HG02642 (cell line): ENCODE results near the gene ABAT.
"Not testable (repeated sequence)": the region's sequence is repeated elsewhere in the genome, so short reads cannot be mapped to it uniquely, and the experiment has no call there.

Source experiments
- ATAC-seq: cut with Tn5 transposase; IDR thresholded peaks from one replicate; pipeline ENCODE4 v1.9.1; 2021; ENCODE audit warnings: mild to moderate bottlenecking; ENCODE audit not compliant: unreplicated experiment, poor library complexity

Gene ABAT

GRCh38 chr16:8739151-8739550, 64.7 kb downstream of the ABAT start:
- no peak for ATAC-seq

DNA sequence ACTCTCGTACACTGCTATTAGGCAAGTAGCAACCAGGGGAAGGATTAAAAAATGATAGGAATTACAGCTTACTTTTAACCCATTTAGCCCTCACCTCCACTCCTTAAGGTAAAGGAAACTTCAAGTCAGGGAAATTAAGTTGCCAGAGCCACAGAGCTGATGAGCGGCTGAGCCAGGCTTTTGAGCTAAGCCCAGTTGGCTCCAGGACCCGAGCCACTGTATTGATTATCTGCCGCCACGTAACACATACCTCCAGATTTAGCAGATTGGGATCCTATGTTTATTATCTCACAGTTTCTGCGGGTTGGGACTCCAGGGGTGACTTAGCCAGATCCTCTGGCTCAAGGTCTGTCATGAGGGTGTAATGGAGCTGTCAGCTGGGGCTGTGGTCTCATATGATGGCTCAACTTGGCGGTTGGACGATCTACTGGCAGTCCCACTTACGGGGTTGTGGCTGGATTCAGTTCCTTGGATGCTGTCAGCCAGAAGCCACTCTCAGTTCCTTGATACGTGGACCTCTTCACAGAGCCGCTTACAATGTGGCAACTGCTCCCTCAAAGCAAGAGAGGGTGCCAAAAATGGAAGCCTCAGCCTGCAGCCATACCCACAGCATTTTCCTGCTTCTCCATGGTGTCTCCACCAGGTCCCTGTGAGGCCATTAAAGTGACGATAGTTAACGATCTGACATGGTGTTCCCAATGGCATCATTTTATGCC, 65.7 kb downstream of the ABAT start:
- ATAC-seq = no peak

DNA sequence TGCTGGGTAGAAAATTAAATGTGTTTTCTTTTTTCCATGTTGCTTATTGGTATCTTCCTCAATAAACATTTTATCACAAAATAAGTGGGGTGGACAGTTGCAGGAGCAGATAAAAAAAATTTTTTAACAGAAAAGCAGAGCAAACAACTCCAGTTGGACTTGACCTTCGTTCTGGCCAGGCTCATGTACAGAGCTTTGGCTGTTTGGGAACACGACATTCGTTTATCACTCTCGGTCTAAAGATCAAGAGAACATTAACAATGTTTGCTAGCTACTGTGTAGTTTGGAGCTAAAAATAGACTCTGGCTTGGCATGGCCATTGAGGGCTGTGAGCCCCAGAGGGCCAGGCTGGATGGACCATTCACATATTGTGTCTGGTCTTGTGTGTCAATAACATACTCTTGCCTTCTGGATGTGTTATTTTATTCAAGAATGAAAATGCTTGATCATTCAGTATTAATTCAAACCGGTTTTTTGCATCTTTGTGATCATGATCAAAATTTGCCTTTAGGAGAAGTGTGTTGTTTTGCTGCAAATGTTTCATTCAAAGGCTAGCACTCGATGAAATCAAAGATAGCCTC, 66.4 kb downstream of the ABAT start:
- no peak for ATAC-seq

DNA sequence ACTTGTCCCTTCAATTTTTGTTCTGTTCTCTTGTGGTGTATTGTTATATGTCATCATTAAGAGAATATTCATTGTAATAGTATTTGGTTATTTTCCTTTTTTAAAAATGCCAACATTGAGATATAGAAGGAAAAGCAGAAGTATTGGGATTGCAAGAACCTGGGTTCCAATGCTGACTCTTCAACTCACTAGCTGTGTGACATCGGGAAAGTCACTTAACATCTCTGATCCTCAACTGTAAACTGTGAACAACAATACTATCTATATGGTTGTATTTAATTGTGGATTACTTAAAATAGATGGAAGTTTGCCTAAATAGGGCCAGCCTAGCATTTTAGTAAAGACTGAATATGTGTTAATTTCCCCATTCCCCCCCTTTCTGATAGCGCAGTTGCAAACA, 67.2 kb downstream of the ABAT start:
- ATAC-seq = no peak

DNA sequence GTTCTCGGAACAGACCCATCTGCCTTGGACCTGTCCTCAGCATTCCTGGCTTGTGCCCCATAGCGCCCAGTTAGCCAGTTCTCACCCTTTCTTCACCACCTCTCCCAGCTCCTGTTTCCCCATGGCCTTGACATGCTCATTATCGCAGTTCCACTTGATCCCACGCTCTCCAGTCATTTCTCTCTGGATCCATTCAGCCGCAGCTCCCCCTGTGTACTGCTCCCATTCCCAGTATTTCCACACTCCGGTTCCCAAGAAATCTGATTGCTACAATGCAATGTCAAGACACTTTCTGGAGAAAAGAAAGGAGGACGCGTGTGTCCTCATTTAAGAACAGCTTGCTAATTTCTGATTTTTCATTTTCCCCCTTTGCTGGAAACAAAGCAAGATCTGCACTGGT, 67.7 kb downstream of the ABAT start:
- ATAC-seq = no peak

DNA sequence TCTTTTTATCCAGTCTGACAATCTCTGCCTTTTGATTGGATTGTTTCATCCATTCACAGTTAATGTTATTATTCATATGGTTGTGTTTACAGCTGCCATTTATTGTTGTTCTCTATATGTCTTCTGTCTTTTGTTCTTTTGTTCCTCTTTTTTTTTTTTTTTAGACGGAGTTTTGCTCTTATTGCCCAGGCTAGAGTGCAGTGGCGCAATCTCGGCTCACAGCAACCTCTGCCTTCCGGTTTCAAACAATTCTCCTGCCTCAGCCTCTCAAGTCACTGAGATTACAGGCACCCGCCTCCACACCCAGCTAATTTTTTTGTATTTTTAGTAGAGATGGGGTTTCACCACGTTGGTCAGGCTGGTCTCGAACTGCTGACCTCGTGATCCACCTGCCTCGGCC, 74.5 kb downstream of the ABAT start:
- ATAC-seq = not testable (repeated sequence)

DNA sequence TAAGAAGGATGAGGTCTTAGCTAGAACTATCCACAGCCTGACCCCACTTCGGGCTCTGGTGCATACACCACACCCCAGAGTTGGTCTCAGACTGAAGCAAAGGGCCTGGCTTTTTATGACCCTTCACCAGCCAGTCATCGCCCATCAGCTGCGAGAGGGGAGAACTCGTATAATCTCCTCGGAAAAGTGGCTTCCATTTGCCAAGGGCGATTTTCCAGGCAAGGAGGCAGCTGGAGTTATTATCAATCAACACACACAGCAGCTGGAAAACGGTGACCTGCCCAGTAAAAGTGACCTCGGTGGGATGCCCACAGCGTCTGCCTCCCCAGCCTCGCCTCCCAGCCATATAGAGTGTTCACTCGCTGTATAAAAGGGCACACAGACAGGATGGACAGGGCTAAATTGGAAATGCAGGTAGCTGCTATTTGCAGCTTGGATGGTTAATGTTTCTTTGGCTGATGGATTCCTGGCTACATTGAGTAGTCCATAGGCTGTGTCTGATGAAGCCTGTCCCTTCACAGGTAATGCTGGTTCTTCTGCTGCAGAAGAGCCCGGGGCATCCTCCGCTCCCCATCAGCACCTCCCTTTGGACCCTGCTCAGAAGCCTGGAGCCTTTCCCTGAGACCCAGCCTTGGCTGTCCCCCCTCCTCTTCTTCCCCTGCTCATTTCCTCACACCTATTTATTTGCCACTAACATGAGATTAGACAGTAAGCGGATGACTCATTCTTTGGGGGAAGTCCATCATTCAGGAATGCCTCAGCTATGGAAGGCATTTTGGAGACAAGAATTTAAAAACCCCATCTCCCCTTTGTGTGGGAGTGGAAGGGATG, 77.3 kb downstream of the ABAT start:
- ATAC-seq = no peak

DNA sequence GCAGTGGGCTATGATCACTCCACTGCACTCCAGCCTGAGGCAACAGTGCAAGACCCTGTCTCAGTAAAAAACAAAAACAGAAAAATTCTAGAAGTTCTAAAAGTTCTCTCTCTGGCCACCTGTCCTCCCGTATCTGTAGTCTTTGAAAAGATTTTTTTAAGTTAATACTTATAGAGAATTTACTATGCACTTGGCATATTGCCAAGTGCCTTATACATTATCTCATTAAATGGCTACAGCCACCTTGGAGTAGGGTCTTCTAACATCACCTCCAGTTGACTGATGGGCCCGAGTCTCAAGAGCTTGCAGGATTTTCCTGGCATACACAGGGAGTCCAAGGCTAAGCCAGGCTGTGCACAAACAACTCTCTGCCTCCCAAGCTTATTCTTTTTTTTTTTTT, 78.3 kb downstream of the ABAT start:
- ATAC-seq = no peak

DNA sequence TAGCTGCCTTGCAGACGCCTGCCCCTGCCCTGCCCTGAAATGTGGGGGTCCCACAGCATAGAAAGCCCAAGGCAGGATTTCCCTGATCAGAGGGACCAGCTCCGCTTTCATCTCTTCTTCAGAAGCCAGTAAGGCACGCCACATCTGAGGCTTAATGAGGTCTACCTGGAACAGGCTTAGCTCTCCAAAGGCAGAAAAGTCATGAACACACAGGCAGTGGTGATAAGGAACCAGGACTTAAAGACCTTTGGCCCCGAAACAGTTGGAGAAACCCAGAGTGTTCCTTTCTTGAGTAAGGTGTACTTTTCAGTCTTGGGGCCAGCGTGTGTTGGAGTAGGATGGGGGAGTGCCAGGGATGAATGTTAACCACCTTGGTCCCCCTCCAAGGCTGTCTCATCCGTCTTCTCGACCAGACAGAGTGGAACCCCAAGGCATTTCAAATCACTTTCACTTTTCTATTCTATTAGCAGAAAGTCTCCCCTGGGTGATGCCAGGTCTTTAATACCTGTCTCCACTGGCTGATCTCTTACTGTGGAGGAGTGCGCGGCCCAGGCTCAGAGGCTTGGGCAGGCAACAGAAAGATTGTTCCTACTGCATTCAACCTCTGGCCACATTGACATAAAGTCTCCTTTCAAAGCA, 79.1 kb downstream of the ABAT start:
- no peak for ATAC-seq

DNA sequence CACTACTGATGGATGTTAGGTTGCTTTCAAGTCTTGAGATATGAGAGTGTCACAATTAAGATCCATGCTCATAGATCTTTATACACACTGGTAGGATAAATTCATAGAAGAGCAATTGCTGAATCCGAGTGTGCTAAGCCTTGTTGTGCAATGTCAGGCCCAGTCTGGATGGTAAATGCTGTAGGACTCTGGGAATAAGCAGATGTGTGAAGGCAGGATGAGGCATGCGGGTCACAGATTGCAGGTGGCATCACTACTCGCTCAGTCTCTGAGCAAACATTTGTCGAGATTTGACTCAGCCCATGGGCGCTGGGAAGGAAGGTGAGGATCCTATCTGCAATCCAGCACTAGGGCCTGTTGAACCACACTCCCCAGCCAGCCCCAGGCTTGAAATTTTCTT, 82.3 kb downstream of the ABAT start:
- ATAC-seq = no peak

DNA sequence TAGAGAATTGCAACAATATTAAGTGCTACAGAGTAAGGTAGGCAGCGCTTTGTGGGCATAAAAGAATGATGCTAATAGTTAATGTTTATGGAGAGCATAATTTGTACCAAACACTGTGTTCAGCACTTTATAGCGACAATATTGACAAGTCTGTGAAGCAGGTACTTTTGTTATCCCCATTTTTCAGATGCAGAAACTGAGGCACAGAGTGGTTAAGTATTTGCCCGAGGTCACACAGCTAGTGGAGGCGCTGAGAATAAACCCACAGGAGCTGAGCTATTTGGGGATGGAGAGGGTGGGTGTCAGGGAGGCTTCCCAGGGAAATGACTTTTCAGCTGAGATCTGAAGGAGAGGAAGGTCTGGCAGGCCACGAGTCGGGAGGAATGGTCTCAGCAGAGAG, 83.6 kb downstream of the ABAT start:
- ATAC-seq = no peak

DNA sequence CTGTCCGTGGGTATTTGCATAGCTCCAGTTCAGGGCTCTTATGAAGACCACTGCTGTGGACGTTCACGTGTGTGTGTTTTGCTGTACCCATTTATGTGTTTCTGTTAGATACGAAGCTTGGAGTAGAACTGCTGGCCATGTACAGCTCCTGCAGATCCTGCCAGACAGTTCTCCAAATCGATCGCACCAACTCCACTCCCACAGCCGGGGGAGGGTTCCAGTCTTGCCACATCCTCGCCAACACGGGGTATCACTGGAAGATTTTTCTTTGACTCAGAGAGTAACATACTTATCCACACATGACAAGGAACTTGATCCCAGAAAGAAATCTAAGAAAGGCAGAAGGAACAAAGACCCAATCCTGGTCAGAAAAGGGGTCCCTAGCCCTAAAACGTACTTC, 85.6 kb downstream of the ABAT start:
- no peak for ATAC-seq

GRCh38 chr16:8761078-8761477, 86.7 kb downstream of the ABAT start:
- no peak for ATAC-seq

DNA sequence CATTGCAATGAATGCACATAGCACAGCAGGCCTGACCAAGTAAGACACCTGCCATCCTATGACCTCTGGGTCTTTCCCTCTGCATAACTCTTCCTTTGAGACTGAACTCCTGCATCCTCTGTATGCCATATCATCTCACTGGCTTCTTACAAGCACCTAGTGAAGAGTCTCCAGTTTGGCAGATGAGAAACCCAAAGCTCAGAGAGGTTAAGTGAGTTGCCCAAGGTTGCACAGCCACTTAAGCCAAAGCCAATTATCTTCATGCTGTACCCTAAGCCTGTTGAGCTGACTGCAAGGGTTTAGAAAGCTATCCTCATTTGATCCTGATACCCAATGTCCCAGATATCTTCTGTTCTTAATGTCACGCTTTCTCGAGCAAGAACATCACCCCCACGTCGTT, 87.8 kb downstream of the ABAT start:
- no peak for ATAC-seq

DNA sequence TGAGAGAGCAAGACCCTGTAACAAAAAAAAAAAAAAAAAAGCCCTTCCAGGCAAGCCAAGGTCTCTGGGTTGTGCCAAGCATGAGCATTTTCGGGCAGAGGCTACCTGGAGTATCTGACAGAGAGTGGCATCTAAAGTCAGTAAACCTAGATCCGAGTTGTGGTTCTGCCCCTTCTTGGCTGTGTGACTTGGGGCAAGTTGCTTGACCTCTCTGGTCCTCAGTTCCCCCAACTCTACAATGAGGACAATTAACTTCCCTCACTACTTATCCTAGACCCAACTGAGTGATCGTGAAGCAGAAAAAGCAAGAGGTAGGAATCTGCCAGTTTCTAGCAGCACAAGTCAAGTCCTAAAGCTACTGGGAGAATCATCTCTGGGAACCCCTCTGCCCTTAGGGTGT, 88.7 kb downstream of the ABAT start:
- ATAC-seq = no peak

- no peak for ATAC-seq
Observed at GRCh38 chr16:8763899-8764298, 89.5 kb downstream of the ABAT start.

DNA sequence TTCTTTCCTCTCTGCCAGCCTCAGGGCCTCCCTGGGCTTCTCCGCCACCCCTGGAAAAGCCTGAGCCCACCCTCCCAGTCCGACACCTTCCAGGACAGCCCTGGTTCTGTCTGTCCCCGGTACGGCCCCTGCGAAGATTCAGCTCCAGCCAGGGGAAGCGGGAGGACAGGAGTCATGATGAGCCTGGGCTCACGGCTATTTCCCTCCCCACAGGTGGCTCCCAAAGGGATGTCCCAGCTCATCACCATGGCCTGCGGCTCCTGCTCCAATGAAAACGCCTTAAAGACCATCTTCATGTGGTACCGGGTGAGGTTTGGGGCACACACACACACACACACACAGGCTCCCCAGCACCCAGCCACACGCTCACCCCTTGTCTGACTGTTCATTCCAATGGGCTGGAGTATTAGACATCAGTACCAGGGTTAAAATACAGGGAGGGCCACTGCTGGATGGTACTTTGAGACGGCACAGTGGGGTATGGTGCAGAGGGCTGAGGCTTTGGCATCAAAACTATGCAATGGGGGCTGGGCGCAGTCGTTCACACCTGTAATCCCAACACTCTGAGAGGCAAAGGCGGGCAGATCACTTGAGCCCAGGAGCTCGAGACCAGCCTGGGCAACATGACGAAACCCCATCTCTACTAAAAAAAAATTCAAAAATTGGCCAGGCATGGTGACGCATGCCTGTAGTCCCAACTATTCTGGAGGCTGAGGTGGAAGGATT, 90.3 kb downstream of the ABAT start:
- no peak for ATAC-seq

DNA sequence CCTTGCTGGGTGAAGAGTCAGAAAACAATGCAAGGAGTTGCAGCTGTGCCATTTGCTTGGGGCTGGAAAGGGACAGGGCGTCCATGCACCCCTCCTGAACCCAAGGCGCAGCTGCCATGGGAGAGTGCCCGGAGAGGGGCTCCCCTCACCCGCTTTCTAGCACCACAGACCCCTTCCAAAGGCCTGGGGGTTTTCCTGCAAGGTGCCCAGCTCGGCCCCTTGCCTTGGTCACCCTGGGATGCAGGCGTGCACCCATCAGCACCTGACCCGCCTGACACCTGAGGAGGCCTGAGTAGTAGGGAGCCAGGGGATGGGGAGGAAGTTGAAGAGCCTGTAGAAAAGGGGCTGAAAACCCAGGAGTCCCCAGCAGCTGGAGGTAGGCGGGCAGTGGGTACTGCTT, 92.8 kb downstream of the ABAT start:
- no peak for ATAC-seq

DNA sequence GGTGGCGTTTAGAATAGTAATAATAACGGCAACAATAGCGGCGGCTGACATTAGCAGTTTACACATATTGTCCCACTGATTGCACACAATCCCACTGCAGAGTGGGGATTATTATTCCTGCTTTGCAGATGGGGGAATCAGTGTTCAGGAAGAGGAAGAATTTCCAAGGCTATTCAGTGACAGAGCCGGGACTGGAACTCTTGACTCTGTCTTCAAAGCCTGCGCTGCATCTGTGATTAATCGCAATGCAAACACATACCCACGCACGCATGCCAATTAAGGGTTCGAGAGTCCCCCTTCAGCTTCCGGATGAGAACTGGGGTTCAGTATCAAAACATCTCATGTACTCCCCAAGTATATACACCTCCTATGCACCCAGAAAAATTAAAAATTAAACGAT, 93.9 kb downstream of the ABAT start:
- ATAC-seq = no peak

DNA sequence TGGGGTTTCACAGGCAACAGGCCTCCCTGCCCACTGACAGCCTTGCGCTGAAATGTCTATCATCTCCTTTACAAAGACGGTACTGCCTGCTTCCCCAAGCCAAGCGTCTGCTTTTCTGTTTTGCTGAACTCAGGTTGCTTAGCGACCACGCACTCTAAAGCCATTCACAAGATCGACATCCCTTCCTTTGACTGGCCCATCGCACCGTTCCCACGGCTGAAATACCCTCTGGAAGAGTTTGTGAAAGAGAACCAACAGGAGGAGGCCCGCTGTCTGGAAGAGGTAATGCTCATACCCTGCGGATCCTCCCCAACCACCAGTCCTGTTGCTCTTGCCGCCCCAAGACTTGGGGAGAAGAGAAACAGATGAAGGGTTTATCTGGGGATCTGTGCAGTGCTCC, 94.3 kb downstream of the ABAT start:
- no peak for ATAC-seq
